ENCODE results near the gene PTPRN2. TPM values are rescaled to one million over a fixed set of nuclear protein-coding genes. Genes with fewer than 3 reads are reported as not detected.
"Not testable (repeated sequence)": the region's sequence is repeated elsewhere in the genome, so short reads cannot be mapped to it uniquely, and the experiment has no call there.

Gene PTPRN2
- total and polyA plus RNA-seq, 8 donors, result 4.9 to 136 (median 46.8) TPM

DNA sequence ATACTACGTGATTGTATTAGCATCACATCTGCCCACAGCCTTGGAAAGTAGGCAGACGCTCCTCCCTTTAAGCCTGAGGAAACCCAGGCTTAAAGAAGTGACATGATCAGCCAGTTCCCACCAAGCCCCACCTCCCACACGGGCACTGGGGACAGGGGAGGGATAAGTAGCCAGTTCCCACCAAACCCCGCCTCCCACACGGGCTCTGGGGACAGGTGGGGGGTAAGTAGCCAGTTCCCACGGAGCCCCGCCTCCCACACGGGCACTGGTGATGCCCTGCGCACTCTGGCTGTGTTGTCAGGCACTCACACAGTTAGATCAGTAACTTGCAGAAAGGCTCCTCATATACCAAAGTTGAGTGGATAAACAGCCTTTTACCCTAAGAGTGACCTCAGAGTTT is 606.8 kb downstream of the PTPRN2 start:
- intact Hi-C loops (cut with DNase I; ENCODE audit: low total_unique reads), result no loop called here
- WGBS, 5 donors, result 55 to 71% (median 64%) methylated on average over 9 of the region's 9 CpGs
- H3K9me3 ChIP-seq, result peaks cover 0 to 2% (median under 1%) of the 10 kb centered on the region in 4 donors

DNA sequence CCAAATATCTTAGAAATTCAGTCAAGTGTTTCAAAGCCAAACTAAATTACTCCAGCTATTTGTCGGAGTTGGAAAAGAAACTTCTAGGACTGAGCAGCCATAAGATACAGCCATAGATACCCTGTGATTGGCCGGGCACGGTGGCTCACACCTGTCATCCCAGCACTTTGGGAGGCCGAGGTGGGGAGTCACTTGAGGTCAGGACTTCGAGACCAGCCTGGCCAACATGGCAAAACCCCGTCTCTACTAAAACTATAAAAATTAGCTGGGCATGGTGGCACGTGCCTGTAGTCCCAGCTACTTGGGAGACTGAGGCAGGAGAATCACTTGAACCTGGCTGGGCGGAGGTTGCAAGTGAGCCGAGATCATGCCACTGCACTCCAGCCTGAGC is 607.3 kb downstream of the PTPRN2 start:
- 78 to 93% (median 89%) methylated on average over 9 of the region's 9 CpGs for WGBS, 5 donors
- H3K27ac ChIP-seq; H3K9me3 ChIP-seq; intact Hi-C loops (cut with DNase I; ENCODE audit: low total_unique reads); H3K4me1 ChIP-seq; H3K4me3 ChIP-seq; DNase-seq; H3K27me3 ChIP-seq; H3K36me3 ChIP-seq: not testable (repeated sequence)

More for the DNA sequence above, 606.8 kb downstream of the PTPRN2 start:
- Histone ChIP-seq H3K27me3 (peaks cover 0 to 4% (median 0%) of the 10 kb centered on the region in 3 donors), H3K36me3 (no peaks in the 10 kb centered on the region), H3K4me3 (no peak overlapping the region), H3K27ac (no peak overlapping the region), H3K4me1 (no peaks in the 10 kb centered on the region)
- no peak for TF ChIP-seq POLR2A (IDR thresholded peaks at IDR 0.05)
- TF ChIP-seq, protein P1, sequence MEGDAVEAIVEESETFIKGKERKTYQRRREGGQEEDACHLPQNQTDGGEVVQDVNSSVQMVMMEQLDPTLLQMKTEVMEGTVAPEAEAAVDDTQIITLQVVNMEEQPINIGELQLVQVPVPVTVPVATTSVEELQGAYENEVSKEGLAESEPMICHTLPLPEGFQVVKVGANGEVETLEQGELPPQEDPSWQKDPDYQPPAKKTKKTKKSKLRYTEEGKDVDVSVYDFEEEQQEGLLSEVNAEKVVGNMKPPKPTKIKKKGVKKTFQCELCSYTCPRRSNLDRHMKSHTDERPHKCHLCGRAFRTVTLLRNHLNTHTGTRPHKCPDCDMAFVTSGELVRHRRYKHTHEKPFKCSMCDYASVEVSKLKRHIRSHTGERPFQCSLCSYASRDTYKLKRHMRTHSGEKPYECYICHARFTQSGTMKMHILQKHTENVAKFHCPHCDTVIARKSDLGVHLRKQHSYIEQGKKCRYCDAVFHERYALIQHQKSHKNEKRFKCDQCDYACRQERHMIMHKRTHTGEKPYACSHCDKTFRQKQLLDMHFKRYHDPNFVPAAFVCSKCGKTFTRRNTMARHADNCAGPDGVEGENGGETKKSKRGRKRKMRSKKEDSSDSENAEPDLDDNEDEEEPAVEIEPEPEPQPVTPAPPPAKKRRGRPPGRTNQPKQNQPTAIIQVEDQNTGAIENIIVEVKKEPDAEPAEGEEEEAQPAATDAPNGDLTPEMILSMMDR (IDR thresholded peaks at IDR 0.05), result no peak
- no peak for DNase-seq

DNA sequence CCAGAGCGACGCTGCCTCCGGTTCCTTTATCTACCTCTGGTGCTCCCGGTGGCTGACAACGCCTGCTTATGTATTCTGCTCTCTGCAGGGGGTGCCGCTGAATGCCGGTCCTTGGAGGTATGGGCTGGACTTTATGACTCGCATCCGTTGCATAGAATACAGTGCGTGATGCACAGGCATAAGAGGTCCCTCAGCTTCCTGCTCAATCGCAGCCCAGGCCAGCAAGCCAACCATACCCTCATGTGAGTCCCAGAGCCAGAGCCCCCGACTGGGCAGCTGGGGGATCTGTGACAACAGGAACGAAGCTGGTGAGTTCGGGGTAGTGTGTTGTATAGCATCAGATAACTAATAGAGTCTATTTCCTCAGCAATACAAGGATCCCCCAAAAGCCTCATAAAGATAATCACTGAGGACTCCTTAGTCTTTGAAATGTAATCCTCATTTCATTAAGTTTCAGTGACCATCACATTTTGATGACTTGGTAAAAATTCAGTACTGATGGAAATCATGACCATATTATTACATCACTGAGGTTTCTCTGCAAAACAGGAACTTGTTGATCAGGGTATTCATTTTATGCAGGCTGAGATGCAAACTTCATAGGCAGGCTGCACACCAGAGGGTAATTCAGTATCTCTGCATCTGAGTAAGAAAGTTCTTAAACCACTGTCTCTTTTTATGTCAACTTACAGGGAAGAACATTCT is 607.8 kb downstream of the PTPRN2 start:
- Histone ChIP-seq H3K27me3 (peaks cover 0 to 4% (median 0%) of the 10 kb centered on the region in 3 donors), H3K4me1 (no peaks in the 10 kb centered on the region), H3K36me3 (no peaks in the 10 kb centered on the region), H3K9me3 (peaks cover 5 to 11% (median 9%) of the 10 kb centered on the region in 4 donors), H3K27ac (no peak overlapping the region), H3K4me3 (no peak overlapping the region)
- DNase-seq, result no peak
- intact Hi-C loops (cut with DNase I; ENCODE audit: low total_unique reads), result no loop called here
- WGBS, 5 donors, result 81 to 100% (median 89%) methylated on average over 7 to 14 of the region's 14 CpGs
- no peak for TF ChIP-seq EP300 (IDR thresholded peaks at IDR 0.05)
- TF ChIP-seq, protein P1 (IDR thresholded peaks at IDR 0.05), result no peak
- TF ChIP-seq POLR2A (IDR thresholded peaks at IDR 0.05), result no peak

DNA sequence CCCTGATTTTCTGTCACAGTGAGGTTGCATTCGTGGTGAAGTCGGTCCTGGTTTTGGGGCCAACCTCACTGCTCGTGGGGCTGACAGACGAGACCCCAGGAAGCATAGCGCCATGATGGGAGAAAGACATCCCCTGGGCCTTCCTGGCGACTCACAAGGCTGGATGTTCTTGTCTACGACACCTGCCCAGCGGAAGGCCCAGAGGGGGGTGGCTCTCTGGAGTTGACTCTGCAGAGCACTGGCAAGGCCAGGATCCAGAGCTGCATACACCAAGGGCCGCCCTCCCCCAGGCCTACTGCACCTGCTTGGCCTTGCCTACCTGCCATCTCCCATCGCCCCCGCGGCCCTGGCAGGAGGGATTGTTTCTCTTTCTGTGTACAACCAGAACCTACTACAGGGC is 608.9 kb downstream of the PTPRN2 start:
- 83 to 94% (median 92%) methylated on average over 7 to 12 of the region's 12 CpGs for WGBS, 5 donors
- TF ChIP-seq EP300 (IDR thresholded peaks at IDR 0.05) (no peak), POLR2A (IDR thresholded peaks at IDR 0.05) (no peak), POLR2AphosphoS5 (IDR thresholded peaks at IDR 0.05) (no peak)
- TF ChIP-seq, protein P1 (IDR thresholded peaks at IDR 0.05), result no peak
- intact Hi-C loops (cut with DNase I; ENCODE audit: low total_unique reads), result no loop called here
- no peak for DNase-seq
- Histone ChIP-seq H3K36me3 (no peaks in the 10 kb centered on the region), H3K27ac (no peak overlapping the region), H3K4me1 (no peaks in the 10 kb centered on the region), H3K27me3 (peaks cover 0 to 4% (median 0%) of the 10 kb centered on the region in 3 donors), H3K9me3 (peaks cover 16 to 22% (median 19%) of the 10 kb centered on the region in 4 donors), H3K4me3 (no peak overlapping the region)
